Left kidney (tissue), 8 donors: Measurements from ENCODE around the gene GBP6. TPM values are rescaled to one million over a fixed set of nuclear protein-coding genes. Genes with fewer than 3 reads are reported as not detected.
A peak's percentile ranks its signal among the peaks of the same experiment; 100 is the strongest.
"Not testable (repeated sequence)": the region's sequence is repeated elsewhere in the genome, so short reads cannot be mapped to it uniquely, and the experiment has no call there.

ENCODE experiments used
- DNase-seq: peaks from one replicate; pipeline ENCODE4 v3.0.0-alpha.2; 2013
- long read RNA-seq, 8 donors: transcript quantifications; one replicate each; lab custom pipeline, GENCODE V29; 2026
- polyA plus RNA-seq: library from polyadenylated mRNA; unstranded; fragments of 120-200 nt; gene quantifications from one replicate; pipeline ENCODE4 v1.2.1, GENCODE V29; 2013; ENCODE audit not compliant: insufficient read length

The GBP6 gene, protein sequence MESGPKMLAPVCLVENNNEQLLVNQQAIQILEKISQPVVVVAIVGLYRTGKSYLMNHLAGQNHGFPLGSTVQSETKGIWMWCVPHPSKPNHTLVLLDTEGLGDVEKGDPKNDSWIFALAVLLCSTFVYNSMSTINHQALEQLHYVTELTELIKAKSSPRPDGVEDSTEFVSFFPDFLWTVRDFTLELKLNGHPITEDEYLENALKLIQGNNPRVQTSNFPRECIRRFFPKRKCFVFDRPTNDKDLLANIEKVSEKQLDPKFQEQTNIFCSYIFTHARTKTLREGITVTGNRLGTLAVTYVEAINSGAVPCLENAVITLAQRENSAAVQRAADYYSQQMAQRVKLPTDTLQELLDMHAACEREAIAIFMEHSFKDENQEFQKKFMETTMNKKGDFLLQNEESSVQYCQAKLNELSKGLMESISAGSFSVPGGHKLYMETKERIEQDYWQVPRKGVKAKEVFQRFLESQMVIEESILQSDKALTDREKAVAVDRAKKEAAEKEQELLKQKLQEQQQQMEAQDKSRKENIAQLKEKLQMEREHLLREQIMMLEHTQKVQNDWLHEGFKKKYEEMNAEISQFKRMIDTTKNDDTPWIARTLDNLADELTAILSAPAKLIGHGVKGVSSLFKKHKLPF
- polyA plus RNA-seq = not detected
- long read RNA-seq, donor 1 = 0 reads
- long read RNA-seq, donor 2 = 0 reads
- long read RNA-seq, donor 3 = 0 reads
- long read RNA-seq, donor 4 = 0 reads
- long read RNA-seq, donor 5 = 0 reads
- long read RNA-seq, donor 6 = 0 reads
- long read RNA-seq, donor 7 = 0 reads
- long read RNA-seq, donor 8 = 0 reads

DNA sequence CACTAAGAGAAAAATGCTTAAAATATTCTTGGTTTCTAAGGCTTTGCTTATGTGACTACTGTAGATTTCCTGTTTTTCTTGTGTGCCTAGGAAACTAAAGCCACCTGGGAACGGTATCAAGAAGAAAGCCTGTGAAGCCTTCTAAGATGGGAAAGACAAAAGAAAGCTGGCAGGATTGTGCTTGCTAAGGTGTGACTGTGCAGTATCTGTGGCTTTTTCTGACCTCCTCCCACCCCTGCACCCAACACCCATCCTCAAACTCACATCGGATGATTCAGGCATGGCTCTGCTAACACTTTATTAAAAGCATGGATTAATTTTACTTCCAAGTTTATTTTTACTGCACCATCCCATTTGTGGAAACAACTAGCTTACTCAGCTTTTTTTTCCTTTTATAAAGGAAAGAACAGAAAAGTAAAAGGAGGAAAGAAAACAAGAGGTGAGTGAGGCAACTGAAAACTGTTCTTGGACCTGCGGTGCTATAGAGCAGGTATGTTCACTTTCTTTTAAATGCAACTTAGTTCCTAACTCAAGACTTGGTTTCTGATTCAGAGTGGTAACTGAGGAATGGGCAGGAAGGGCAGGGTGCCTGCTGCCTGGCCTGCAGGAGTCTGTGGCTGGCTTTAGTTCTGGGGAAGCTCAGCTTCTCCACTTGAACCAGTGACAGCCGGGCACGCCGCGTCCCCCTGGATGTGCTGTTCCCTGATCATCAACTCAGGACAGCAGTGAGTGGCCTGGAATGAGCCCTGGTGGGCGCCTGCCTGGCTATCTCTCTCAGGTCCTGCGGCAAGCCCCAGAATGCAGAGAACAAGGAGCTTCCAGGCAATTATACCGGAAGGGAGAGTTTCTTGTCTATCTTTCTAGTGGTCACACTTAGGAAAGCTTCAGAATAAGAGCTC, at the start of gene GBP6:
Gene GBP6, plus strand, starts transcription at position 422 of the 899 bp plus-strand sequence. CDS start 4,493 bp downstream, outside the sequence.
- DNase-seq = no peak

DNA sequence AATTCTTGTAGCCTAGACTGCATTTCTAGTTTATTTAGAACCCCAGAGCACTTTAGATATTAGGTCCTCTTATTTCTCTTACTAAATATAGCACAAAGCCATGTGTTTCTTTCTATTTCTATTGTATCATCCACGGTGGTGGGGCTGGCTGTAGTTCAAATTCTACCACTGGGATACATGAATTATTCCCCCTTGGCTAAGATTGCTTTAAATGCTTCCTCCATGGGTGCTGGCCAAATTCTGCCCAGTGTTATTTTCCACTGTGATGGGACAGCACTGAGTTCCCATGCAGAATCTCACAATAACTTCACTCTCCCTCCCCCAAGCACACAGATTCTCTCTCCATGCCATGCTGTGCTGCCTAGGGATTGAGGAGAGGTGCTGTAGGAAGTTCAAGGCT, 41.5 kb upstream of the GBP6 start:
- DNase-seq = no peak

DNA sequence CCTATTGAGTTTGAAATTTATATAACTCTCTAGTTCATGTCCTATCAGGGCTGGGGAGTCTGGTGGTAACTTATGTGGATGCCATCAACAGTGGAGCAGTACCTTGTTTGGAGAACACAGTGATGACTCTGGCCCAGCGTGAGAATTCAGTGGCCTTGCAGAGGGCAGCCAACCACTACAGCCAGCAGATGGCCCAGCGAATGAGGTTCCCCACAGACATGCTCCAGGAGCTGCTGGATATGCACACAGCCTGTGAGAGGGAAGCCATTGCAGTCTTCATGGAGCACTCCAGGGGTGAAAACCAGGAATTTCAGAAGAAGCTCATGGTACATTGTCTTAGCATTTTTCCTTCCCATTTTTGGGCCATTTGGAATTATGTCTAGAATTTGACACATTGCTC, 32.0 kb upstream of the GBP6 start:
- DNase-seq = no peak

DNA sequence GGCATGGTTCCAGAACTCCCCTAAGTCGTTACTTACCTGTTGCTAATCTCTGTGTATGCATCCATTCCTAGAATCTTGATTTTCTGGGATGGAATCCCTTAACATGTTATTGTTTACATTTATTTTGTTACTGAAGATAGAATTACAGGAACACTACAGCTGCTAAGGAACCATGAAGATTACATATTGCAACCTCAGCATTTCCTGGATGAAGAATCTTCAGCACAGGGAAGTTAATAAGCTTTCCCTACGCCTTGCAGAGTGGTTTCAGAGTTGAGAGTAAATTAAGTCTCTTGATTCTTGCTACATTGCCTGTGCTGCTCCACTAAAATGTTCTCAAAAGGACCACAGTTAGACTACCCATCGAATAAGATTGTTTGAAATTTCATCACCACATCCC, 31.4 kb upstream of the GBP6 start:
- no peak for DNase-seq

DNA sequence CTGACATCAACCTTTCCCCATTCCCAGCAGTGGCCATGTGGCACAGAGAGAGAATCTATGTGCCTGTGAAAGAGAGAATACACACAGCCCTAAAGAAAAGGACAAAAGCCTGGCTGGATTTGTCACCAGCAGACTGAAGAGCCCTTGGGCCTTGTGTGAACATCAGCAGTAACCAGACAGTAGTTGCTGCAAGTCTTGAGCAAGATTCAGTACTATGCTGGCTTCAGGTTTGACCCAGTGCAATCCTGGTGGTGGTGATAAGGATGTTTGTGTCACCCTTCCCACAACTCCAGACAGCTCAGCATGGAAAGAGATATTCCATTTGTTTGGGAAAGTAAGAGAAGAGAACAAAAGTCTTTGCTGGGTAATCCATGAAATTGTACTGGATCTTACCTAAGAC, 28.4 kb upstream of the GBP6 start:
- DNase-seq = no peak

DNA sequence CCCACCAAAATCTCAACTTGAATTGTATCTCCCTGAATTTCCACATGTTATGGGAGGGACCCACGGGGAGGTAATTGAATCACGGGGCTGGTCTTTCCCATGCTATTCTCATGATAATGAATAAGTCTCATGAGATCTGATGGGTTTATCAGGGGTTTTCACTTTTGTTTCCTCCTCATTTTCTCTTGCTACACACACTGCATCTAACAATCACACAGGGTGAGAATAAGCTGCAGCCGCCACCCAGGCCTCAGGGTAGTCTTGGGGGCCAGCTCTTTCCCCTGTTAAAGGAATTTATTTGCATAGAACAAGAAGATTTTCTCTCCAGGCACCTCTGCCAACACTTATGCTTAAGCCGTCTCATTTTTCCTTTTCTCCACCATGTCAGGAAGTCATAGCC, 26.0 kb upstream of the GBP6 start:
- no peak for DNase-seq

DNA sequence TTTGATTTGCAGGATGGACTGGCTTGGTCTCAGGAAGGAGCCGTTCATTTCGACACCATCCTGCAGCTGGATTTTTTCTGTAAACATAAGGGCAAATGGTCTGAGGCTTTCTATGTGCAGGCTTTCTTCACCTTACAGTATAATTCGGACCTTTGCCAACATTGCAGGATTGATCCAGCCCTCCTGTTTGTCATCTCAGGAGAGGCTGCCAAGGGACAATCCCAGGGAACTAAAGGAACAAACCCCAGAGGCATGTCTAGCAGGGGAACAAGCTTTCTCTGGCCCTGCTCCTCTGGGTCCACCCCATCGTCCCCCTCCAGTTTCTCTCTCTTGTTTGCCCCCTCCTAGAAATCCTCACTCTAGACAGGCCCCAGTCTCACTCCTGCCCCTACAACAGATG, 24.8 kb upstream of the GBP6 start:
- DNase-seq = no peak

DNA sequence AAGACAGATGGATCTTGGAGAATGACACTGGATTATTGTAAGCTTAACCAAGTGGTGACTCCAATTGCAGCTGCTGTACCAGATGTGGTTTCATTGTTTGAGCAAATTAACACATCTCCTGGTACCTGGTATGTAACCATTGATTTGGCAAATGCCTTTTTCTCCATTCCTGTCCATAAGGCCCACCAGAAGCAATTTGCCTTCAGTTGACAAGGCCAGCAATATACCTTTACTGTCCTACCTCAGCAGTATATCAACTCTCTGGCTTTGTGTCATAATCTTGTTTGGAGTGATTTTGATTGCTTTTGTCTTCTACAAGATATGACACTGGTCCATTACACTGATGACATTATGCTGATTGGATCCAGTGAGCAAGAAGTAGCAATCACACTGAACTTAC, 18.4 kb upstream of the GBP6 start:
- DNase-seq = not testable (repeated sequence)

DNA sequence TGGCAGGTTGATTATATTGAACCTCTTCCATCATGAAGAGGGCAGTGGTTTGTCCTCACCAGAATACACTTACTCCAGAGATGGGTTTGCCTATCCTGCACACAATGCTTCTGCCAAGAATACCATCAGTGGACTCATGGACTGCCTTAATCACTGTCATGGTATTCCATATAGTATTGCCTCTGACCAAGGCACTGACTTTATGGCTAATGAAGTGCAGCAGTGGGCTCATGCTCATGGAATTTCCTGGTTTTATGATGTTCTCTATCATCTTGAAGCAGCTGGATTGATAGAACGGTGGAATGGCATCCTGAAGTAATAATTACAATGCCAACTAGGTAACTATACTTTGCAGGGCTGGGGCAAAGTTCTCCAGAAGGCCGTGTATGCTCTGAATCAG, 16.6 kb upstream of the GBP6 start:
- DNase-seq = no peak

DNA sequence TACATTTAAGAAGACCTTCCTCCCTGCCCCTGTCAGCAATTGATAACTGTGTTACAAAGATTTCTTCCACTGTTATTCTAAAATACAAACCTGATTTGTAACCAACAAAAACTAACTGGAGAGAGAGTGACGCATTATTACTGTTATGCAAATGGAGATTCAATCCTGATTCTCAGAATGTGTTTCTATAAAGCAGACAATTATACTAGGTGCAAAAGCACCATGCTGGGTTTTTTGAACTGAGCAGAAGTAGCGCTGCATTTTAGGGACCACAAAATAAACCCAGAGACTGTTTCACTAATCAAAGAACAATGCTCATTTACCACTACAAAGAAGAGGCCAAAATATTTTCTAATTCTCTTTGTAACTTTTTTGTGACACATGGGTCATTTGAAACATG, 13.6 kb upstream of the GBP6 start:
- no peak for DNase-seq

DNA sequence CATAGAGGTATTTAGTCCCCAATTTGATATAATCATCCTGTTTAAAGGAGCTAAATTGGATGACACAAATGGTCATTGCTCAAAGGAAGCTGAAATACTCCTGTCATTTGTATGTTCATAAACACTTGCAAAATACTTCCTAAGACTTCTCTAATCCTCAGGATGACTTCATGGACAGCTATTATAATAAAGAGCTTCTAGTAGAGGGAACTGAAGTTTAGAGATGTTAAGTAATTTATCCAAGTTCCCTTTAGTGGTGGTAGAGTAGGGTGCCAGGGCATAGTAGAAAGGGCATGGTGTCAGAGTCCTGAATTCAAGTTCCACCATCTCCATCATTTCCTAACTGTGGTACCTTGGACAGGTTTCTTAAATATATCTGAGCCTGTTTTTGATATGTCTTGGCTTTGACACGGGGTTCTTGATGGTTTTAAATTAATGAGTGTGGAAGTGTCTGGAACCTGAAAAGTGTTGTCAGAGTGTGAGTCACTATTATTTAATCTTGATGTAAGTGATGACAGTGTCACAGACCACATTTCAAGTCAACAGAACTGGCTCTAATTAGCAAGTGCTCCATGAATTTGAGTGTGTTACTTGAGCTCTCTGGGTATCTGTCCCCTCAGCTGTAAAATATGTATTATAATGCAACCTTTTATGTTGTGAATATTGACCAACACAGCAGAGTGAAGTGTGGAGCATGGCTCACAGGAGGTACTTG, 12.1 kb upstream of the GBP6 start:
- DNase-seq = no peak

DNA sequence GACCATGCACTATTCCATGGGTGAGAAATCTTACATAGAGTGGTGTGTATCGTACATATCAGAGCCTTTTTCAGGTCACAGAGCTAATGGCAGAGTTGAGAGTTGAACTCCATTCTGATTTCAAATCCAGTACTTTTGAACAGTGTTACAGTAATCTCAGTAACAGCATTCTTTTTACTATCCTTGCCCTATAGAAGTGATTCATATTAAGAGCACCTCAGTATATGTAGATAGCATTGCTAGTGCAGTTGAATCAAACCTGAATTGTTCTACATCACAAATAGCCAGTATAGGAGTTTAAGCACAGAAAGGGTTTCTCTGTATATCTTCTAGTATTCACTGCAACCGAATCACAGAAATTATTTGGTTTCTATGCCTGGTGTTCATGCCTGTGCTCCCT, 11.4 kb upstream of the GBP6 start:
- no peak for DNase-seq

DNA sequence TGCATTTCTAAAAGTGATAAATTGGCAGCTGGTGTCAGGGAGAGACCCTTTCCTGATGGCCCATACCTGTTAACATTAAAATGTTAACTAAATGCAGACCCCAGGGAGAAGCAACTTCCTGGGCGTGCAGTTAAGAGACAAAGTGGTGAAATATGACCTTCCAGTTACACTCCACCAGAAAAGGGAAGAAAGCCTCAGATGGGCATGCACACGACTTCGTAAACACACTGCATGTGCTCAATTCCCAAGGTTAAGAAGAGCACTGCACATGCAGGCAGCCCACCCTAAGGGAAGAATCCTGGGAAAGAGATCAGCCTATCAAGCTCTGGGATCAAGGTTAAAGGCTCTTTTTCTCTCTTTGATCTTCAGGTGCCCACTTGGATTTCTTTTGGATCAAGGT, 9.7 kb upstream of the GBP6 start:
- no peak for DNase-seq

DNA sequence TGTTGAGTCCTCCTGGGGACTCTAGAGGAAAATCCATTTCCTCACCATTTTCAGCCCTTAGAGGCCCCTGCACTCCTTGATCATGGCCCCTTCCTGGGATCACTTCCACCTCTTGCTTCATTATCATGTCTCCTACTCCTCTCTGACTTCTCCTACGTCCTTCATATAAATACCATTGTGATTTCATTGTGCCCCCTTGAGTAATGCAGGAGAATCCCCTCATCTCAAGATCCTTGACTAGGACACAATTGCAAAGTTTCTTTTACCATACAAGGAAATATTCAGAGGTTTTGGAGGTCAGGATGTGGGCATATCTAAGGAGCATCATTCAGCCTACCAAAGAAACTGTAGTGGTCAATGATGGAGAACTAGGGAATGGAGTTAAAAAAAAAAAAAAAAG, 8.8 kb upstream of the GBP6 start:
- DNase-seq = no peak

DNA sequence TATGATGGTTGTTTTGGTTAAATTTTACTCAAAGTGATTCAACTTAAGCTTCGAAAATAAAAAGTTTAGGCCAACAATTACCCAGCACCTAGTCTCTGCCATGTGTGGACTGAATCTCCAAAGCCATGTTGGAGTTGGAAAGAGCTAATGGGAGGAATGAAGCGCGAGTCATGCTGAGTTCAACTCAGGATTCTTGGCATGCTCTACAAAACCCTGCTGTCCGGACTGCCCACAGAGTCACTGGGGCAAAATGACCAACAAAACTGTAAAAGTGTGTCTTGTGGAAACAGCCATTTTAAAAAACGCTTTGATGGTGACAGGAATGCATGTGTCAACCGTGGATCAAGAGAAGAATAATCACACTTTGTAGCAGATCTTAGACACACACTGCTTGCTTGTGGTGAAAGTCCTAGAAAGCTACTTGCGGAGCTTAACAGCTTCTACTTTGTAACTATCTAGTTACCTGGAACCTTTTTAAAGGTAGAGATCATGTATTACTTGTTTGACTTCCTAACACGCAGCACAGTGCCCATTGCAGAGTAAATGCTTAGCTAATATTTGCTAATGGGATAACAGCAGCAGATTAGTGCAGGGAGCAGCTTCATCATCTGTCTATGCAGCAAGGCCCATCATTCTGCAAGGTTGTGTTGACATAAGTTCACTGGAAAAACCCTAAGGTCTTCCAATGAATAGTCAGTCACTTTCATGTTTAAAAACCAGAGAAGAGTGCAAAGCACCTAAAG, 7.0 kb upstream of the GBP6 start:
- DNase-seq = no peak

DNA sequence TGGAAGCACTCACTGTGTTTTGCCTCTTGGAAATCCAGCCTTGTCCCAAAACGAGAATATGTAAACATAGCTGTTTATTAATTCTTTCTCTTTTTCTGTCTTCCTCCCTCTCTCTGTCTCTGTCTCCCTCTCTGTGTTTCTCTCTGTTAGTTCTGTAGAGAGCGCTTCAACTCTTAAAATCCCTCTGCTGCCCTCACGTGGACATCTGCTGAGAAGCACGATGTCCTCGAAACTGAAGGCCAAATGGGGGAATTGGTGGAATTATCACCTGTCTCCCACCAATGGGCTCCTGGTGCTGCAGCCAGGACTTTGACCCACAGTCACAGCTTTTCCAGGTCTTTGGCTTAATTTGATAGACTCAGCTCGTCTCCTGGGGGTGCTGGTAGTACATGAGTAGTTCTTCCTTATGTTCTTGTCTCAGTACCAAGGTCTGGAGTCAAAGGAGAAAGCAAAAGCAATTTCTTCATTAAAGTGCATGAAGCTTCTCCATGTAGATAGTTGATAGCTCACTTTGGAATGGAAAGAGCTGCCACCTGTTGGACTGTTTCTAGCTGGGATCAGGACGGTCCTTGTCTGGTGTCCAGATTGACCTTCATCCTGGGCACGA, 5.5 kb upstream of the GBP6 start:
- DNase-seq = peak; percentile 71

DNA sequence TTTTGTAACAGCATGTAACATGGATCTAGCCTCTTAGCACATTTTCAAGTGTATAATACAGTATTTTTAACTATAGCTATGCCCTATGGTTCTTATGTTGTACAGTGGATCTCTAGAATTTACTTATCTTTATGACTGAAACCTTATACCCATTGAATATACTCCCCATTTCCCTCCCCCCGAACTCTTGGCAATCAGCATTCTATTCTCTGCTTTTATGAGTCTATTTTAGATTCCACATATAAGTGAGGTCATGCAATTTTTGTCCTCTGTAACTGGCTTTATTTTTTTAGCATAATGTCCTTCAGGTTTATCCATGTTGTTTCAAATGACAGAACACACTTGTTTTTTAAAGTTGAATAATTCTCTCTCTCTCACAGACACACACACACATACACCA, 3.1 kb upstream of the GBP6 start:
- DNase-seq = no peak

DNA sequence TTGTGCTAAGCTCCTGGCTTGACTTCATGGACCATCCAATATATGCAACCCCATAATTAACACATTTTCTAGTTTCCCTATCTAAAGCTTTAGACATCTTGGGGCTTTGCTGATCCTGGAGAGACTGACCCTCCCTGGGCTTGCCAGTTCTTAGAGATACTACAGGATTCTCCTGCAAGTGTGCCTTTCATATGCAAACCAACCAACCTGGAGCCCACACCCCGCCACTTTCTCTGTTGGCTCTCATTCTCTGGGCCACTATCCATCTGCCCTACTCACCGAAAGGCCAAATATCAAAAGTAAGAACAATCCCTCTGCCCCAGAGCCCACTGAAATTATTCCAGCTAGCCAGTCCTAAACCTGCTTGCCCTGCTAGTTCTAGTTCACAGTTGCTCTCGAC, 2.2 kb upstream of the GBP6 start:
- no peak for DNase-seq

DNA sequence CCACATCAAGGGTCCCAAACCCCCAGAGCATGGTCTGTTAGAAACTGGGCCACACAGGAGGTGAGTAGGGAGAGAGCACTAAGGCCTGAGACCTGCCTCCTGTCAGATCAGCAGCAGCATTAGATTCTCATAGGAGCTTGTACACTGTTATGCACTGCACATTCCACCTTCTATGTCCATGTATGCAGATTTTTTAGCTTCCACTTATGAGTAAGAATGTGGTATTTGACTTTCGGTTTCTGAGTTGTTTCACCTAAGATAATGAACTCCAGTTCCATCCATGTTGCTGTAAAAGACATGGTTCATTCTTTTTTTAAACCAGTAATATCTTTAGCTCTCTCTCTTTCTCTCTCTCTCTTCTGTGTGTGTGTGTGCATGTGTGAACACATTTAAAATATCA, 663 bp upstream of the GBP6 start:
- DNase-seq = no peak

DNA sequence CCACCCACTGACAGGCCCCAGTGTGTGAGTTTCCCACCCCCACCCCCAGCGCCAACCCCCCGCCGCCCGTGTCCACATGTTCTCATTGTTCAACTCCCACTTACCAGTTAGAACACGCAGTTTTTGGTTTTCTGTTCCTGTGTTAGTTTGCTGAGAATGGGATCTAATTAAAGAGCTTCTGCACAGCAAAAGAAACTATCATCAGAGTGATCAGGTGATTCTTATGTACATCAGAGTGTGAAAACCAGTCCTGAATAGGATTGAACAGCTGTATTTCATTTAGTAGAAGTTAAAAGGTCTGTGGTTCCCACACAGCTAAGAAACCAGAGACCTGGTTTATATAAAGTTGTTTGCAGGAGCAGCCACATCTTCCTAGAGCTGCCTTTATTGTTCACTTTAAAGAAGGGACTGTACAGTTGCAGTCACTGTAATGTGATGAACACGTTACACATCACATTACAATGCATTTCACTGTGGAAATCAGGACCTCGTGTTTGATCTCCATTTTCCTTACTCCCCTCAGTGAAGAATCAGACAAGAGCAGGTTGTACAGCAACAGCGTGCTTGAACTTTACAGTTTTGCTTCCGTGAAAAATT, 1.2 kb downstream of the GBP6 start:
- no peak for DNase-seq
